Thyroid gland (tissue), 4 donors: ENCODE results near the gene MROH2A.

ENCODE experiments used
- POLR2A ChIP-seq, 2 donors: fragments of 450-650 bp; IDR thresholded peaks; one replicate each; pipeline ENCODE4 v1.6.1; 2017; ENCODE audit warnings: antibody characterized with exemption in 2 of 2, mild to moderate bottlenecking in 2 of 2, moderate library complexity in 1 of 2
- TF ChIP-seq, protein P1 (sequence below), 6 experiments: fragments of 200-600 bp in 3 of 6; fragments of 450-650 bp in 3 of 6; sonication (generic) in 3 of 6; IDR thresholded peaks; one replicate each; pipeline ENCODE4 v1.5.1; 2016 to 2019; ENCODE audit warnings: antibody characterized with exemption in 6 of 6, mild to moderate bottlenecking in 2 of 6, inconsistent platforms in 1 of 6, moderate library complexity in 1 of 6

DNA sequence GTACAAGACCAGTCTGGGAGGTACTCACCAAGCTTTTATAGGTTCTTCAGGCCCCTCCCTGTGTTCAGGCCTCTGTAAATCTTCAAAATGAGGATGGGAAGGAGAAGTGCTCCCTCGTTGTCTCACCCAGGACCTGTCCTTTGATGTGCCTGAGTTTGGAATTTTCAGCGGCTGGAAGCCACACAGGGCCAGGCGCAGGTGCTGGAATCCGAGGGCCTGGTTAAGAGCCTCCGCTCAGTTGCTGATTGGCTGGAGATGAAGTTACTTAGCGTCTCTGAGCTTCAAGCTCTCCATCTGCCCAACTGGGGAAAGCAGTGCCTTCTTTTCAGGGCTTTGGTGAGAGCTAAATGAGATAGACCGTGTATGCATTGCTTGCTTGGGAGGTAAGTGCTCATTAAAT lies 46.2 kb downstream of the MROH2A start:
- TF ChIP-seq, protein P1, sequence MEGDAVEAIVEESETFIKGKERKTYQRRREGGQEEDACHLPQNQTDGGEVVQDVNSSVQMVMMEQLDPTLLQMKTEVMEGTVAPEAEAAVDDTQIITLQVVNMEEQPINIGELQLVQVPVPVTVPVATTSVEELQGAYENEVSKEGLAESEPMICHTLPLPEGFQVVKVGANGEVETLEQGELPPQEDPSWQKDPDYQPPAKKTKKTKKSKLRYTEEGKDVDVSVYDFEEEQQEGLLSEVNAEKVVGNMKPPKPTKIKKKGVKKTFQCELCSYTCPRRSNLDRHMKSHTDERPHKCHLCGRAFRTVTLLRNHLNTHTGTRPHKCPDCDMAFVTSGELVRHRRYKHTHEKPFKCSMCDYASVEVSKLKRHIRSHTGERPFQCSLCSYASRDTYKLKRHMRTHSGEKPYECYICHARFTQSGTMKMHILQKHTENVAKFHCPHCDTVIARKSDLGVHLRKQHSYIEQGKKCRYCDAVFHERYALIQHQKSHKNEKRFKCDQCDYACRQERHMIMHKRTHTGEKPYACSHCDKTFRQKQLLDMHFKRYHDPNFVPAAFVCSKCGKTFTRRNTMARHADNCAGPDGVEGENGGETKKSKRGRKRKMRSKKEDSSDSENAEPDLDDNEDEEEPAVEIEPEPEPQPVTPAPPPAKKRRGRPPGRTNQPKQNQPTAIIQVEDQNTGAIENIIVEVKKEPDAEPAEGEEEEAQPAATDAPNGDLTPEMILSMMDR (IDR thresholded peaks at IDR 0.05) = no peak
- TF ChIP-seq POLR2A (IDR thresholded peaks at IDR 0.05) = no peak
